CD14-positive monocyte (primary cell): ENCODE results near the gene PCSK4. TPM values are rescaled to one million over a fixed set of nuclear protein-coding genes. Genes with fewer than 3 reads are reported as not detected.

Source experiments
- DNase-seq, 3 donors: peaks; one replicate each; pipeline ENCODE4 v3.0.0-alpha.2; 2011 to 2022
- H2AFZ ChIP-seq: 2 replicates; pipeline ENCODE4 v1.6.0; 2012; ENCODE audit warnings: mild to moderate bottlenecking, low read depth, low read length, inconsistent platforms; ENCODE audit not compliant: insufficient read depth, poor library complexity, severe bottlenecking
- H3K27ac ChIP-seq, 2 donors: 1 replicate in 1 of 2; 2 replicates in 1 of 2; pipeline ENCODE4 v1.5.1; 2012 to 2013; ENCODE audit warnings: low read length in 2 of 2, control low read depth in 1 of 2, inconsistent platforms in 1 of 2, low read depth in 1 of 2, mild to moderate bottlenecking in 1 of 2
- H3K27me3 ChIP-seq, 2 donors: one replicate each; pipeline versions ENCODE4 v1.6.0 to v1.6.1; 2011 to 2013; ENCODE audit warnings: low read length in 2 of 2; ENCODE audit not compliant: control insufficient read depth in 2 of 2, insufficient read depth in 2 of 2
- H3K36me3 ChIP-seq, 2 donors: replicated peaks in 1 of 2; 1 replicate in 1 of 2; 2 replicates in 1 of 2; pipeline versions ENCODE4 v1.5.1 to v1.6.1; 2012 to 2013; ENCODE audit warnings: low read length in 2 of 2, control low read depth in 1 of 2, inconsistent platforms in 1 of 2, mild to moderate bottlenecking in 1 of 2; ENCODE audit not compliant: insufficient read depth in 2 of 2, control insufficient read depth in 1 of 2
- H3K4me1 ChIP-seq, 2 donors: 1 replicate in 1 of 2; 2 replicates in 1 of 2; pipeline versions ENCODE4 v1.5.1 to v1.6.1; 2012 to 2013; ENCODE audit warnings: low read length in 2 of 2, control low read depth in 1 of 2, inconsistent platforms in 1 of 2, mild to moderate bottlenecking in 1 of 2, moderate library complexity in 1 of 2; ENCODE audit not compliant: insufficient read depth in 2 of 2, control insufficient read depth in 1 of 2
- H3K4me2 ChIP-seq: replicated peaks from 2 replicates; pipeline ENCODE3; 2012; ENCODE audit warnings: low read length, moderate library complexity, mild to moderate bottlenecking; ENCODE audit not compliant: poor library complexity, severe bottlenecking; ENCODE audit errors: extremely low read depth
- H3K4me3 ChIP-seq, 3 experiments: fragments of 200-600 bp in 1 of 3; sonication (generic) in 1 of 3; replicated peaks in 1 of 3; 1 replicate in 2 of 3; 2 replicates in 1 of 3; pipeline ENCODE4 v1.5.1; 2011 to 2013; ENCODE audit warnings: low read length in 3 of 3, mild to moderate bottlenecking in 3 of 3, control low read depth in 2 of 3, low read depth in 2 of 3, inconsistent platforms in 1 of 3, moderate library complexity in 1 of 3
- H3K79me2 ChIP-seq: 2 replicates; pipeline ENCODE4 v1.6.0; 2012; ENCODE audit warnings: mild to moderate bottlenecking, control low read depth, inconsistent platforms, low read length, moderate library complexity; ENCODE audit not compliant: insufficient read depth
- H3K9ac ChIP-seq: 2 replicates; pipeline ENCODE4 v1.6.0; 2017; ENCODE audit warnings: low read length, mild to moderate bottlenecking; ENCODE audit not compliant: insufficient read depth, poor library complexity, severe bottlenecking
- H3K9me3 ChIP-seq, 2 donors: replicated peaks in 1 of 2; 1 replicate in 1 of 2; 2 replicates in 1 of 2; pipeline versions ENCODE4 v1.5.1 to v1.6.1; 2012 to 2013; ENCODE audit warnings: low read length in 2 of 2, control low read depth in 1 of 2; ENCODE audit not compliant: control insufficient read depth in 1 of 2, insufficient read depth in 1 of 2
- H4K20me1 ChIP-seq: 2 replicates; pipeline ENCODE4 v1.6.0; 2012; ENCODE audit warnings: mild to moderate bottlenecking, low read length, control low read depth, moderate library complexity; ENCODE audit not compliant: insufficient read depth
- H3K27ac Mint-ChIP-seq, 7 donors: one replicate each; pipeline ENCODE4 v1.8.0; 2020; ENCODE audit warnings: mild to moderate bottlenecking in 7 of 7, mixed read lengths in 7 of 7, moderate library complexity in 6 of 7, inconsistent platforms in 2 of 7
- H3K27me3 Mint-ChIP-seq, 3 donors: one replicate each; pipeline ENCODE4 v1.8.0; 2021 to 2022; ENCODE audit warnings: low read depth in 3 of 3, mild to moderate bottlenecking in 3 of 3, mixed read lengths in 3 of 3, moderate library complexity in 3 of 3, inconsistent platforms in 1 of 3
- H3K36me3 Mint-ChIP-seq, 2 donors: one replicate each; pipeline ENCODE4 v1.8.0; 2020; ENCODE audit warnings: mixed read lengths in 2 of 2, inconsistent platforms in 1 of 2, mild to moderate bottlenecking in 1 of 2
- H3K4me1 Mint-ChIP-seq: one replicate; pipeline ENCODE4 v1.8.0; 2020; ENCODE audit warnings: mild to moderate bottlenecking, mixed read lengths
- H3K4me3 Mint-ChIP-seq, 2 donors: one replicate each; pipeline ENCODE4 v1.8.0; 2020; ENCODE audit warnings: mild to moderate bottlenecking in 2 of 2, mixed read lengths in 2 of 2, moderate library complexity in 1 of 2
- H3K9me3 Mint-ChIP-seq, 7 donors: one replicate each; pipeline ENCODE4 v1.8.0; 2020 to 2022; ENCODE audit warnings: mixed read lengths in 7 of 7, mild to moderate bottlenecking in 6 of 7, moderate library complexity in 6 of 7, inconsistent platforms in 2 of 7
- CTCF ChIP-seq: fragments of 200-600 bp; IDR thresholded peaks from one replicate; pipeline ENCODE4 v1.8.0; 2022; ENCODE audit warnings: antibody characterized with exemption, mild to moderate bottlenecking
- WGBS: methylation state at CpG from one replicate; pipeline ENCODE4 v1.1.5; 2013; ENCODE audit warnings: missing lambda C conversion rate; ENCODE audit not compliant: insufficient coverage; 5-methylcytosine and 5-hydroxymethylcytosine counted together
- intact Hi-C, 2 donors: fragments of 100-400 bp; cut with micrococcal nuclease; formaldehyde crosslinking; loops; one replicate each; pipeline versions ENCODE4 v1.15.0 to v1.15.1; 2023
- polyA plus RNA-seq, 3 donors: library from polyadenylated mRNA; depleted of rRNA in 1 of 3; unstranded in 2 of 3; stranded (reverse) in 1 of 3; fragments of 300-500 nt in 2 of 3; fragments of >200 nt in 1 of 3; fragmentation: Illumina TruSeq in 2 of 3; gene quantifications; 1 replicate in 2 of 3; 2 replicates in 1 of 3; pipeline ENCODE4 v1.2.3, GENCODE V29; 2012 to 2021

The PCSK4 gene
- polyA plus RNA-seq, 3 donors: 0.34 to 1.0 TPM; not detected in 1

GRCh38 chr19:1467215-1467489 lies 23.0 kb downstream of the PCSK4 start:
- intact Hi-C loops: no loop called here
- Histone ChIP-seq H3K79me2 (no peaks in the 10 kb centered on the region), H4K20me1 (peaks cover 72% of the 10 kb centered on the region), H3K27me3 (peaks cover 53 to 56% of the 10 kb centered on the region in 2 donors), H3K4me1 (peaks cover 24 to 40% of the 10 kb centered on the region in 2 donors), H3K9ac (no peak overlapping the region), H3K9me3 (peaks cover 5 to 12% of the 10 kb centered on the region in 2 donors), H3K27ac (no peak overlapping the region), H3K36me3 (no peaks in the 10 kb centered on the region), H3K4me2 (no peak overlapping the region), H3K4me3 (no peak overlapping the region), H2AFZ (no peak overlapping the region)
- 2% methylated on average over 36 of the region's 36 CpGs for WGBS
- Mint-ChIP-seq H3K9me3 (peaks cover 0 to 13% (median 2%) of the 10 kb centered on the region in 7 donors), H3K4me1 (peaks cover 16% of the 10 kb centered on the region), H3K27ac (no peak overlapping the region), H3K27me3 (peaks cover 40 to 75% (median 49%) of the 10 kb centered on the region in 3 donors), H3K36me3 (no peaks in the 10 kb centered on the region), H3K4me3 (no peak overlapping the region)
- no peak for TF ChIP-seq CTCF
- DNase-seq: no peak

GRCh38 chr19:1466461-1467214 lies 23.5 kb downstream of the PCSK4 start:
- WGBS: 35% methylated on average over 70 of the region's 70 CpGs
- no peak for DNase-seq
- Histone ChIP-seq H4K20me1 (peaks cover 67% of the 10 kb centered on the region), H3K79me2 (no peaks in the 10 kb centered on the region), H3K27ac (no peak overlapping the region), H3K27me3 (peaks cover 48 to 50% of the 10 kb centered on the region in 2 donors), H3K4me3 (no peak overlapping the region), H2AFZ (no peak overlapping the region), H3K36me3 (no peaks in the 10 kb centered on the region), H3K4me2 (no peak overlapping the region), H3K9ac (no peak overlapping the region), H3K4me1 (peaks cover 19 to 35% of the 10 kb centered on the region in 2 donors), H3K9me3 (peaks cover 2 to 7% of the 10 kb centered on the region in 2 donors)
- Mint-ChIP-seq H3K27me3 (peaks cover 35 to 70% (median 45%) of the 10 kb centered on the region in 3 donors), H3K27ac (no peak overlapping the region), H3K36me3 (no peaks in the 10 kb centered on the region), H3K9me3 (peaks cover 0 to 8% (median 2%) of the 10 kb centered on the region in 7 donors), H3K4me3 (peak overlapping the region in 1 of 2 donors; percentile 48), H3K4me1 (peaks cover 11% of the 10 kb centered on the region)
- no peak for TF ChIP-seq CTCF
- intact Hi-C loops: no loop called here
